ENCODE data around the gene HADHB.
"Not testable (repeated sequence)": the region's sequence is repeated elsewhere in the genome, so short reads cannot be mapped to it uniquely, and the experiment has no call there.

Gene HADHB

GRCh38 chr2:26318950-26319349 is 74.2 kb downstream of the HADHB start:
- no peak overlapping the region for H3K4me3 ChIP-seq (ENCODE audit: control insufficient read depth, low read depth, low read length)
- DNase-seq (ENCODE audit: low read depth): no peak
- TF ChIP-seq, protein P1, sequence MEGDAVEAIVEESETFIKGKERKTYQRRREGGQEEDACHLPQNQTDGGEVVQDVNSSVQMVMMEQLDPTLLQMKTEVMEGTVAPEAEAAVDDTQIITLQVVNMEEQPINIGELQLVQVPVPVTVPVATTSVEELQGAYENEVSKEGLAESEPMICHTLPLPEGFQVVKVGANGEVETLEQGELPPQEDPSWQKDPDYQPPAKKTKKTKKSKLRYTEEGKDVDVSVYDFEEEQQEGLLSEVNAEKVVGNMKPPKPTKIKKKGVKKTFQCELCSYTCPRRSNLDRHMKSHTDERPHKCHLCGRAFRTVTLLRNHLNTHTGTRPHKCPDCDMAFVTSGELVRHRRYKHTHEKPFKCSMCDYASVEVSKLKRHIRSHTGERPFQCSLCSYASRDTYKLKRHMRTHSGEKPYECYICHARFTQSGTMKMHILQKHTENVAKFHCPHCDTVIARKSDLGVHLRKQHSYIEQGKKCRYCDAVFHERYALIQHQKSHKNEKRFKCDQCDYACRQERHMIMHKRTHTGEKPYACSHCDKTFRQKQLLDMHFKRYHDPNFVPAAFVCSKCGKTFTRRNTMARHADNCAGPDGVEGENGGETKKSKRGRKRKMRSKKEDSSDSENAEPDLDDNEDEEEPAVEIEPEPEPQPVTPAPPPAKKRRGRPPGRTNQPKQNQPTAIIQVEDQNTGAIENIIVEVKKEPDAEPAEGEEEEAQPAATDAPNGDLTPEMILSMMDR (conservative IDR thresholded peaks at IDR 0.05; ENCODE audit: control insufficient read depth, insufficient read depth, low read depth, low read length): no peak

DNA sequence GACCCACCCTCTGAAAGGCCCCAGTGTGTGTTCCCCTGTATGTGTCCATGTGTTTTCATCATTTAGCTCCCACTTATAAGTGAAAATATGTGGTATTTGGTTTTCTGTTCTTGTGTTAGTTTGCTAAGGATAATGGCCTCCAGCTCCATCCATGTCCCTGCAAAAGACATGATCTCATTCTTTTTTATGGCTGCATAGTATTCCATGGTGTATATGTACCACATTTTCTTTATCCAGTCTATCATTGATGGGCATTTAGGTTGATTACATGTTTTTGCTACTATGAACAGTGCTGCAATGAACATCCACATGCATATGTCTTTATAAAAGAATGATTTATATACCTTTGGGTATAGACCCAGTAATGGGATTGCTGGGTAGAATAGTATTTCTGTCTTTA is 79.7 kb downstream of the HADHB start:
- DNase-seq (ENCODE audit: low read depth): not testable (repeated sequence)

GRCh38 chr2:26324903-26325302 is 80.2 kb downstream of the HADHB start:
- TF ChIP-seq, protein P1 (conservative IDR thresholded peaks at IDR 0.05; ENCODE audit: control insufficient read depth, insufficient read depth, low read depth, low read length): no peak
- no peak for DNase-seq (ENCODE audit: low read depth)
- H3K4me3 ChIP-seq (ENCODE audit: control insufficient read depth, low read depth, low read length): no peak overlapping the region

More for the DNA sequence above, 79.7 kb downstream of the HADHB start:
- H3K4me3 ChIP-seq (ENCODE audit: control insufficient read depth, low read depth, low read length): not testable (repeated sequence)

GRCh38 chr2:26325851-26326250 is 81.1 kb downstream of the HADHB start:
- TF ChIP-seq, protein P1 (conservative IDR thresholded peaks at IDR 0.05; ENCODE audit: control insufficient read depth, insufficient read depth, low read depth, low read length): no peak
- no peak overlapping the region for H3K4me3 ChIP-seq (ENCODE audit: control insufficient read depth, low read depth, low read length)
- DNase-seq (ENCODE audit: low read depth): peak; percentile 82

DNA sequence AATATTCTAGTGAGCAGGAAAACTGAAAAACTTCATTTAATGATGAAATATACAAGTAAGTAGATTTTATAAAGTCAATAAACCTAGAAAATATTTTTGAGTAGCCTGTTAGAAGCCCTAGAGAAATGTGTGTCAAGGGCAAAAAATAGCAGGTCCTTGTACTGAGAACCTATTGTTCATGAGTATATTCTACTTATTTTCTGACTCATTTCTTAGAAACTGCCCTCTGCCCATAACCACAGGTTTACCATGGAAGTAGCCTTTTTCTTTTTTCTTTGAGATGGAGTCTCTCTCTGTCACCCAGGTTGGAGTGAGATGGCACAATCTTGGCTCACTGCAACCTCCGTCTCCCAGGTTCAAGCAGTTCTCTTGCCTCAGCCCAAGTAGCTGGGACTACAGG is 81.8 kb downstream of the HADHB start:
- TF ChIP-seq, protein P1 (conservative IDR thresholded peaks at IDR 0.05; ENCODE audit: control insufficient read depth, insufficient read depth, low read depth, low read length): no peak
- peak; percentile 10 for DNase-seq (ENCODE audit: low read depth)
- H3K4me3 ChIP-seq (ENCODE audit: control insufficient read depth, low read depth, low read length): no peak overlapping the region

DNA sequence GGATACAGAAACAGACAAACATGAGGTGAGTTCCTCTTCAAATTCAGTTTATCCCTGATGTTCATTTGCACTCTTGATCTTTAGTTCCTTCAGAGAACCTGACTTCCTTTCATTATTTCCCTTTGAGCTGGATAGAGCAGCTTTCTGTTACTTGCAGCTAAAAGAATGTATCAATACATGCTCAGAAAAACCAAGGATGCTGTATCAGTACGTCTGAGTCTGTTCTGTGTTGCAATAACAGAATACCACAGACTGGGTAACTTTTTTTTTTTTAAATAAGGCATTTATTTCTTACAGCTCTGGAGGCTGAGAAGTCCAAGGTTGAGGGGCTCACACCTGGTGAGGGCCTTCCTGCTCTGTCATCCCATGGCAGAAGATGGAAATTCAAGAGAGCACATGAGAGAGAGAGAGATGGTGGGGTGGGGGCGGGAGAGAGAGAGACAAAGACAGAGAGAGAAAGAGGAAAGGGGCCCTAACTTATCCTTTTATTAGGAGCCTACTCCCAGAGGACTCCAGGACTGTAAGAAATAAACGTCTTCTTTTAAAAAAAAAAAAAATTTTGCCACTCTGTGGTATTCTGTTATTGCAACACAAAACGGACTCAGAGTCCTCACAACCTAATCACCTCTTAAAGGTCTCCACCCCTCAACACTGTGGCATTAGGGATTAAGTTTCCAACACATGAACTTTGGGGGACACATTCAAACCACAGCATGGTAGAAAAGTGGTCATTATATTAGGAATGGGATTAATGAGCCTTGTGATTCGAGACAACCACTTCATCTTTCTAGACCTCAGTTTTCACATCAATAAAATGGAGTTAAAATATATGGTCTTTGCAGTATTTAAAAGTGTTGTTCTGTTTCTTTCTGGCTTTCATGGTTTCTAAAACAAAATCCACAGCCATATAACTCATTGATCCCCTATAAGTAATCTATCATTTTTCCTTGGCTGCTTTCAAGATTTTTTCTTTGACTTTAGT is 82.8 kb downstream of the HADHB start:
- TF ChIP-seq, protein P1 (conservative IDR thresholded peaks at IDR 0.05; ENCODE audit: control insufficient read depth, insufficient read depth, low read depth, low read length): no peak
- H3K4me3 ChIP-seq (ENCODE audit: control insufficient read depth, low read depth, low read length): no peak overlapping the region
- peak; percentile 68 for DNase-seq (ENCODE audit: low read depth)

GRCh38 chr2:26329083-26329482 is 84.3 kb downstream of the HADHB start:
- H3K4me3 ChIP-seq (ENCODE audit: control insufficient read depth, low read depth, low read length); DNase-seq (ENCODE audit: low read depth): not testable (repeated sequence)

All from fibroblast of mammary gland (primary cell).